ENCODE measurements around the gene SSC4D. TPM values are rescaled to one million over a fixed set of nuclear protein-coding genes. Genes with fewer than 3 reads are reported as not detected.

The SSC4D gene
- total and polyA plus RNA-seq, 2 experiments from 2014 or later: 13.3 to 33.5 TPM

GRCh38 chr7:76354981-76355730, 54.3 kb downstream of the SSC4D start:
- H3K27me3 ChIP-seq: no peaks in the 10 kb centered on the region
- no peaks in the 10 kb centered on the region for H3K9me3 ChIP-seq (ENCODE audit: low read depth)
- H3K27ac ChIP-seq: peak overlapping the region; percentile 12
- H3K36me3 ChIP-seq: peaks cover 4% of the 10 kb centered on the region
- no peak overlapping the region for H3K4me3 ChIP-seq
- no peak for DNase-seq (ENCODE audit: low read depth in 1 of 2, low spot score in 1 of 2)
- H3K4me1 ChIP-seq (ENCODE audit: low read depth): peaks cover 14% of the 10 kb centered on the region
- no peak for TF ChIP-seq CTCF (IDR thresholded peaks at IDR 0.05; ENCODE audit: low read depth, low read length)

GRCh38 chr7:76354516-76354915, 55.0 kb downstream of the SSC4D start:
- Histone ChIP-seq H3K36me3 (peaks cover 10% of the 10 kb centered on the region), H3K27me3 (no peaks in the 10 kb centered on the region), H3K9me3 (ENCODE audit: low read depth) (no peaks in the 10 kb centered on the region), H3K4me3 (no peak overlapping the region), H3K4me1 (ENCODE audit: low read depth) (peaks cover 10% of the 10 kb centered on the region), H3K27ac (no peak overlapping the region)
- peak in 1 of 2 donors; percentile 63 for DNase-seq (ENCODE audit: low read depth in 1 of 2, low spot score in 1 of 2)
- no peak for TF ChIP-seq CTCF (IDR thresholded peaks at IDR 0.05; ENCODE audit: low read depth, low read length)

GRCh38 chr7:76353744-76354143, 55.8 kb downstream of the SSC4D start:
- Histone ChIP-seq H3K4me1 (ENCODE audit: low read depth) (peaks cover 8% of the 10 kb centered on the region), H3K36me3 (peaks cover 16% of the 10 kb centered on the region), H3K4me3 (no peak overlapping the region), H3K27me3 (no peaks in the 10 kb centered on the region), H3K9me3 (ENCODE audit: low read depth) (no peaks in the 10 kb centered on the region), H3K27ac (no peak overlapping the region)
- TF ChIP-seq CTCF (IDR thresholded peaks at IDR 0.05; ENCODE audit: low read depth, low read length): no peak
- no peak for DNase-seq (ENCODE audit: low read depth in 1 of 2, low spot score in 1 of 2)

- no peak for TF ChIP-seq CTCF (IDR thresholded peaks at IDR 0.05; ENCODE audit: low read depth, low read length)
- no peaks in the 10 kb centered on the region for H3K27me3 ChIP-seq
- H3K36me3 ChIP-seq: peaks cover 21% of the 10 kb centered on the region
- H3K4me3 ChIP-seq: no peak overlapping the region
- no peak for DNase-seq (ENCODE audit: low read depth in 1 of 2, low spot score in 1 of 2)
- no peaks in the 10 kb centered on the region for H3K9me3 ChIP-seq (ENCODE audit: low read depth)
- peaks cover 8% of the 10 kb centered on the region for H3K4me1 ChIP-seq (ENCODE audit: low read depth)
- no peak overlapping the region for H3K27ac ChIP-seq
These were observed 57.3 kb downstream of the SSC4D start for GRCh38 chr7:76352193-76352592.

- no peaks in the 10 kb centered on the region for H3K27me3 ChIP-seq
- no peak overlapping the region for H3K4me3 ChIP-seq
- H3K4me1 ChIP-seq (ENCODE audit: low read depth): peaks cover under 1% of the 10 kb centered on the region
- peaks cover 25% of the 10 kb centered on the region for H3K36me3 ChIP-seq
- TF ChIP-seq CTCF (IDR thresholded peaks at IDR 0.05; ENCODE audit: low read depth, low read length): no peak
- H3K27ac ChIP-seq: peak overlapping the region; percentile 21
- H3K9me3 ChIP-seq (ENCODE audit: low read depth): no peaks in the 10 kb centered on the region
- no peak for DNase-seq (ENCODE audit: low read depth in 1 of 2, low spot score in 1 of 2)
These were observed 58.1 kb downstream of the SSC4D start for GRCh38 chr7:76351372-76351771.
